GM23338 (cell line): ENCODE data around the gene FAM227A.

ENCODE experiments used
- CREB1 ChIP-seq: fragments of 250-450 bp; sonication (Bioruptor Pico); IDR thresholded peaks from 2 replicates; pipeline ENCODE4 v1.5.0; 2020; ENCODE audit warnings: low read depth, mild to moderate bottlenecking, moderate library complexity
- EZH2 ChIP-seq: fragments of 200-600 bp; sonication (generic); IDR thresholded peaks from one replicate; pipeline ENCODE4 v1.8.0; 2017; ENCODE audit warnings: antibody characterized with exemption, mild to moderate bottlenecking, low read depth; ENCODE audit not compliant: unreplicated experiment
- EZH2phosphoT487 ChIP-seq: fragments of 200-600 bp; sonication (generic); IDR thresholded peaks from one replicate; pipeline ENCODE4 v1.8.1; 2018; ENCODE audit warnings: antibody characterized with exemption; ENCODE audit not compliant: unreplicated experiment
- REST ChIP-seq: IDR thresholded peaks from one replicate; pipeline ENCODE4 v1.6.1; 2018; ENCODE audit warnings: antibody characterized with exemption; ENCODE audit not compliant: unreplicated experiment
- TF ChIP-seq, protein P1 (sequence below), 2 experiments: fragments of 200-600 bp in 1 of 2; sonication (generic) in 1 of 2; conservative IDR thresholded peaks; 2 replicates each; pipeline versions ENCODE4 v1.5.1 to v1.6.1; 2016 to 2017; ENCODE audit warnings: antibody characterized with exemption in 2 of 2, low read depth in 2 of 2, mild to moderate bottlenecking in 2 of 2, moderate library complexity in 1 of 2
- TF ChIP-seq, protein P2 (sequence below): IDR thresholded peaks from 2 replicates; pipeline ENCODE4 v1.6.1; 2016; ENCODE audit warnings: antibody characterized with exemption

DNA sequence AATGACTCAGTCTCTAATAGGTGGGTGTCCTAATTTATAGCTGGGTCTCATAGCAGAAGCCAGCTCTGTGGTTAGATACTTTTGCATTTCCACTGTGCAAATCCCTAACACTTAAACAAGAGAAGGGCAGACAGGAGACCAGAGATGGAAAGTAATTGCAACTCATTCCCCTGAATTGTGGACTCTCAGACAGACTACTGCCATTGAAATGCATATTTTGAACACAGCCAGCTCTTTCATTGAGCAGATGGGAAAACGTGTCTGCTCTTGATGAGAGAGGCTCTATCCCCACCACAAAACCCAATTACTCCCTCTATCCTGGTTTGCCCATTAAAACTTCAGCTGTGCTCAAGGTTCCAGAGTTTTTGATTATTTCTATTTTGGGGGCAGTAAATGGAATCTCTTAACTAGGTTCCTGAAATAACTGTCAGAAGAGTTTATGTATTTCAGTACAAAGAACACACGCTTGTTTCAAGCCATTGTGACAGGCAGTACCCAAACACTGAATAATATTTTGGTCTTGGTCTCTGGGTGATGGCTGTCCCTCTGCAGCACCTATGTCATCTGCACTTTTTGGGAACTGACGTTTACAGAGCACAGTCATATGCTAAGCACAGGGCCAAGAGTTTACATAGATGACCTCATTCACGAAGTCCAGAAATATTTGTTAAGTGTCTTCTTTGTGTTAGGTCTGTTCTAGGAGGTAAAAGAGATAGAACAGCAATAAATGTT, 41.7 kb downstream of the FAM227A start:
- TF ChIP-seq, protein P1, sequence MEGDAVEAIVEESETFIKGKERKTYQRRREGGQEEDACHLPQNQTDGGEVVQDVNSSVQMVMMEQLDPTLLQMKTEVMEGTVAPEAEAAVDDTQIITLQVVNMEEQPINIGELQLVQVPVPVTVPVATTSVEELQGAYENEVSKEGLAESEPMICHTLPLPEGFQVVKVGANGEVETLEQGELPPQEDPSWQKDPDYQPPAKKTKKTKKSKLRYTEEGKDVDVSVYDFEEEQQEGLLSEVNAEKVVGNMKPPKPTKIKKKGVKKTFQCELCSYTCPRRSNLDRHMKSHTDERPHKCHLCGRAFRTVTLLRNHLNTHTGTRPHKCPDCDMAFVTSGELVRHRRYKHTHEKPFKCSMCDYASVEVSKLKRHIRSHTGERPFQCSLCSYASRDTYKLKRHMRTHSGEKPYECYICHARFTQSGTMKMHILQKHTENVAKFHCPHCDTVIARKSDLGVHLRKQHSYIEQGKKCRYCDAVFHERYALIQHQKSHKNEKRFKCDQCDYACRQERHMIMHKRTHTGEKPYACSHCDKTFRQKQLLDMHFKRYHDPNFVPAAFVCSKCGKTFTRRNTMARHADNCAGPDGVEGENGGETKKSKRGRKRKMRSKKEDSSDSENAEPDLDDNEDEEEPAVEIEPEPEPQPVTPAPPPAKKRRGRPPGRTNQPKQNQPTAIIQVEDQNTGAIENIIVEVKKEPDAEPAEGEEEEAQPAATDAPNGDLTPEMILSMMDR (conservative IDR thresholded peaks at IDR 0.05; ENCODE audit: low read depth in 2 of 2) = no peak
- TF ChIP-seq, protein P2, sequence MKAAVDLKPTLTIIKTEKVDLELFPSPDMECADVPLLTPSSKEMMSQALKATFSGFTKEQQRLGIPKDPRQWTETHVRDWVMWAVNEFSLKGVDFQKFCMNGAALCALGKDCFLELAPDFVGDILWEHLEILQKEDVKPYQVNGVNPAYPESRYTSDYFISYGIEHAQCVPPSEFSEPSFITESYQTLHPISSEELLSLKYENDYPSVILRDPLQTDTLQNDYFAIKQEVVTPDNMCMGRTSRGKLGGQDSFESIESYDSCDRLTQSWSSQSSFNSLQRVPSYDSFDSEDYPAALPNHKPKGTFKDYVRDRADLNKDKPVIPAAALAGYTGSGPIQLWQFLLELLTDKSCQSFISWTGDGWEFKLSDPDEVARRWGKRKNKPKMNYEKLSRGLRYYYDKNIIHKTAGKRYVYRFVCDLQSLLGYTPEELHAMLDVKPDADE = no peak
- no peak for TF ChIP-seq EZH2
- TF ChIP-seq CREB1 (CRISPR knock-in tag) = no peak
- TF ChIP-seq REST = no peak
- no peak for TF ChIP-seq EZH2phosphoT487
